Loucy (cell line): ENCODE data around the gene FLT3.
"Not testable (repeated sequence)": the region's sequence is repeated elsewhere in the genome, so short reads cannot be mapped to it uniquely, and the experiment has no call there.

Experiments used
- H2AFZ ChIP-seq: fragments of 200-600 bp; sonication (generic); 2 replicates; pipeline ENCODE4 v1.6.0; 2016; ENCODE audit warnings: antibody characterized with exemption, mild to moderate bottlenecking, low read length, moderate library complexity
- H3F3A ChIP-seq: fragments of 200-600 bp; 2 replicates; pipeline ENCODE4 v1.6.0; 2016; ENCODE audit warnings: antibody characterized with exemption, low read depth, mild to moderate bottlenecking
- H3K27me3 ChIP-seq: fragments of 200-600 bp; sonication (generic); 2 replicates; pipeline ENCODE4 v1.6.1; 2014; ENCODE audit warnings: low read length, mild to moderate bottlenecking; ENCODE audit not compliant: insufficient read depth, poor library complexity, severe bottlenecking
- H3K36me3 ChIP-seq: fragments of 200-600 bp; sonication (generic); 2 replicates; pipeline ENCODE4 v1.6.1; 2016; ENCODE audit warnings: low read length; ENCODE audit not compliant: insufficient read depth
- H3K4me1 ChIP-seq: fragments of 200-600 bp; sonication (generic); 2 replicates; pipeline ENCODE4 v1.5.1; 2014; ENCODE audit warnings: low read length, mild to moderate bottlenecking; ENCODE audit not compliant: insufficient read depth, poor library complexity, severe bottlenecking
- H3K4me2 ChIP-seq: fragments of 200-600 bp; sonication (generic); 2 replicates; pipeline ENCODE4 v1.6.0; 2014; ENCODE audit warnings: antibody characterized with exemption, low read length, low read depth, mild to moderate bottlenecking; ENCODE audit not compliant: poor library complexity, severe bottlenecking
- H3K4me3 ChIP-seq: fragments of 200-600 bp; sonication (generic); 2 replicates; pipeline ENCODE4 v1.5.1; 2014; ENCODE audit warnings: low read length, mild to moderate bottlenecking, mixed read lengths; ENCODE audit not compliant: poor library complexity, severe bottlenecking
- H3K79me2 ChIP-seq: fragments of 200-600 bp; sonication (generic); 2 replicates; pipeline ENCODE4 v1.6.1; 2014; ENCODE audit warnings: low read length; ENCODE audit not compliant: insufficient read depth
- H3K9ac ChIP-seq: fragments of 200-600 bp; sonication (generic); 2 replicates; pipeline ENCODE4 v1.6.0; 2014; ENCODE audit warnings: mild to moderate bottlenecking, low read depth, low read length, moderate library complexity; ENCODE audit not compliant: poor library complexity, severe bottlenecking
- H3K9me2 ChIP-seq: fragments of 200-600 bp; sonication (generic); replicated peaks from 2 replicates; pipeline ENCODE4 v1.6.1; 2016; ENCODE audit warnings: low read depth, low read length, mixed read lengths
- H3K9me3 ChIP-seq: fragments of 200-600 bp; sonication (generic); 2 replicates; pipeline ENCODE4 v1.6.1; 2014; ENCODE audit warnings: mild to moderate bottlenecking, antibody characterized with exemption, low read length, low read depth; ENCODE audit not compliant: insufficient read depth
- H4K20me1 ChIP-seq: fragments of 200-600 bp; sonication (generic); 2 replicates; pipeline ENCODE4 v1.6.0; 2014; ENCODE audit warnings: antibody characterized with exemption, low read length, mild to moderate bottlenecking; ENCODE audit not compliant: insufficient read depth, poor library complexity, severe bottlenecking
- EZH2phosphoT487 ChIP-seq: fragments of 200-600 bp; IDR thresholded peaks from 2 replicates; pipeline ENCODE4 v1.6.1; 2018; ENCODE audit warnings: antibody characterized with exemption, mild to moderate bottlenecking, moderate library complexity, borderline replicate concordance
- TF ChIP-seq, protein P1 (sequence below): fragments of 200-600 bp; sonication (generic); conservative IDR thresholded peaks from 2 replicates; pipeline ENCODE4 v1.5.1; 2014; ENCODE audit warnings: mild to moderate bottlenecking, antibody characterized with exemption, low read length

FLT3 gene

DNA sequence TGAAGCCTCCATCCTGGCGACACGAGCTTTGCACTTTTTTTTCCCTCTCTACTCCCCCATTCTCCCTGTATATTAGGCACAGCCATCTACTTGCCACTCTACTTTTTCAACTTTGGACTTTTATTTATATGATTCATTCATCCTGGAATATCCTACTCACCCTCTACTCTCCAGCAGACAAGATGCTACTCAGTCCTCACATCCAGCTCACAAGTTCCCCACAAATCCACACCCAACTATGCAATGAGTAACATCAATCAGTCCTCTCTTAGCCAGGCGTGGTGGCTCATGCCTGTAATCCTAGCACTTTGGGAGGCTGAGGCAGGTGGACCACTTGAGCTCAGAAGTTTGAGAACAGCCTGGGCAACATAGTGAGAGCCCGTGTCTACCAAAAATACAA is 88.0 kb downstream of the FLT3 start:
- no peak overlapping the region for H3K4me3 ChIP-seq
- H4K20me1 ChIP-seq, result no peaks in the 10 kb centered on the region
- no peaks in the 10 kb centered on the region for H3K36me3 ChIP-seq
- no peaks in the 10 kb centered on the region for H3K9me2 ChIP-seq
- no peaks in the 10 kb centered on the region for H3K27me3 ChIP-seq
- H3K9me3 ChIP-seq, result no peaks in the 10 kb centered on the region
- no peaks in the 10 kb centered on the region for H3F3A ChIP-seq
- H3K79me2 ChIP-seq, result no peaks in the 10 kb centered on the region
- no peak overlapping the region for H3K4me2 ChIP-seq
- no peak overlapping the region for H3K9ac ChIP-seq
- TF ChIP-seq, protein P1, sequence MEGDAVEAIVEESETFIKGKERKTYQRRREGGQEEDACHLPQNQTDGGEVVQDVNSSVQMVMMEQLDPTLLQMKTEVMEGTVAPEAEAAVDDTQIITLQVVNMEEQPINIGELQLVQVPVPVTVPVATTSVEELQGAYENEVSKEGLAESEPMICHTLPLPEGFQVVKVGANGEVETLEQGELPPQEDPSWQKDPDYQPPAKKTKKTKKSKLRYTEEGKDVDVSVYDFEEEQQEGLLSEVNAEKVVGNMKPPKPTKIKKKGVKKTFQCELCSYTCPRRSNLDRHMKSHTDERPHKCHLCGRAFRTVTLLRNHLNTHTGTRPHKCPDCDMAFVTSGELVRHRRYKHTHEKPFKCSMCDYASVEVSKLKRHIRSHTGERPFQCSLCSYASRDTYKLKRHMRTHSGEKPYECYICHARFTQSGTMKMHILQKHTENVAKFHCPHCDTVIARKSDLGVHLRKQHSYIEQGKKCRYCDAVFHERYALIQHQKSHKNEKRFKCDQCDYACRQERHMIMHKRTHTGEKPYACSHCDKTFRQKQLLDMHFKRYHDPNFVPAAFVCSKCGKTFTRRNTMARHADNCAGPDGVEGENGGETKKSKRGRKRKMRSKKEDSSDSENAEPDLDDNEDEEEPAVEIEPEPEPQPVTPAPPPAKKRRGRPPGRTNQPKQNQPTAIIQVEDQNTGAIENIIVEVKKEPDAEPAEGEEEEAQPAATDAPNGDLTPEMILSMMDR, result no peak
- no peak for TF ChIP-seq EZH2phosphoT487
- no peaks in the 10 kb centered on the region for H3K4me1 ChIP-seq
- no peak overlapping the region; the same call in 1 of the 2 replicates for H2AFZ ChIP-seq

GRCh38 chr13:28010046-28010445 is 90.3 kb downstream of the FLT3 start:
- Histone ChIP-seq H2AFZ (no peak overlapping the region), H3K9ac (no peak overlapping the region), H3K4me3 (no peak overlapping the region), H4K20me1 (no peaks in the 10 kb centered on the region), H3K9me2 (no peaks in the 10 kb centered on the region), H3K9me3 (no peaks in the 10 kb centered on the region), H3K4me1 (no peaks in the 10 kb centered on the region), H3K36me3 (no peaks in the 10 kb centered on the region), H3K4me2 (no peak overlapping the region), H3K79me2 (no peaks in the 10 kb centered on the region), H3K27me3 (no peaks in the 10 kb centered on the region), H3F3A (no peaks in the 10 kb centered on the region)
- no peak for TF ChIP-seq EZH2phosphoT487
- TF ChIP-seq, protein P1, result no peak

DNA sequence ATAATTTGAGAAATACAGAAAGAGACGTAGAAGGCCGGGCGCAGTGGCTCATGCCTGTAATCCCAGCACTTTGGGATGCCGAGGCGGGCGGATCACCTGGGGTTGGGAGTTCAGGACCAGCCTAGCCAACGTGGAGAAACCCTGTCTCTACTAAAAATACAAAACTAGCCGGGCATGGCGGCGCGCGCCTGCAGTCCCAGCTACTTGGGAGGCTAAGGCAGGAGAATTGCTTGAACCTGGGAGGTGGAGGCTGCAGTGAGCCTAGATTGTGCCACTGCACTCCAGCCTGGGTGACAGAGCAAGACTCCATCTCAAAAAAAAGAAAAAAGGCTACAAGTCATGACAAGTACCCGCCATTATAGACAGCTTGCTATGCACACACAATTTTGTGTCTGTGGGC is 95.4 kb downstream of the FLT3 start:
- not testable (repeated sequence) for H3K9me3 ChIP-seq, H4K20me1 ChIP-seq, H3K79me2 ChIP-seq, H3F3A ChIP-seq, H3K4me3 ChIP-seq, H3K27me3 ChIP-seq, H3K4me2 ChIP-seq, H3K36me3 ChIP-seq, H2AFZ ChIP-seq, H3K9me2 ChIP-seq, H3K4me1 ChIP-seq, H3K9ac ChIP-seq

GRCh38 chr13:28002886-28003698 is 97.3 kb downstream of the FLT3 start:
- no peaks in the 10 kb centered on the region for H3K9me2 ChIP-seq
- TF ChIP-seq, protein P1, result no peak
- no peak for TF ChIP-seq EZH2phosphoT487

More at GRCh38 chr13:28002886-28003698, 97.3 kb downstream of the FLT3 start:
- H3K36me3 ChIP-seq, result no peaks in the 10 kb centered on the region
- no peaks in the 10 kb centered on the region for H4K20me1 ChIP-seq
- no peak overlapping the region for H3K4me3 ChIP-seq
- no peaks in the 10 kb centered on the region for H3K79me2 ChIP-seq
- no peaks in the 10 kb centered on the region for H3K27me3 ChIP-seq
- no peak overlapping the region for H2AFZ ChIP-seq
- H3K9me3 ChIP-seq, result no peaks in the 10 kb centered on the region
- H3F3A ChIP-seq, result no peaks in the 10 kb centered on the region; the same call in 1 of the 2 replicates
- H3K9ac ChIP-seq, result no peak overlapping the region
- H3K4me1 ChIP-seq, result no peaks in the 10 kb centered on the region
- H3K4me2 ChIP-seq, result no peak overlapping the region
